HepG2 (cell line): Measurements from ENCODE around the gene NKX1-2. TPM values are rescaled to one million over a fixed set of nuclear protein-coding genes. Genes with fewer than 3 reads are reported as not detected.

ENCODE experiments used
- ATF2 ChIP-seq: sonication (generic); formaldehyde crosslinking; IDR thresholded peaks from 2 replicates; pipeline ENCODE4 v1.4.0; 2020; ENCODE audit warnings: missing genetic modification reagents
- ATM ChIP-seq: fragments of 450-650 bp; IDR thresholded peaks from 2 replicates; pipeline ENCODE4 v1.7.1; 2017; ENCODE audit warnings: mild to moderate bottlenecking, borderline replicate concordance
- BRD4 ChIP-seq: sonication (generic); formaldehyde crosslinking; IDR thresholded peaks from 2 replicates; pipeline ENCODE4 v1.4.0; 2020; ENCODE audit warnings: missing genetic modification reagents
- FOXP4 ChIP-seq: sonication (generic); formaldehyde crosslinking; IDR thresholded peaks from 2 replicates; pipeline ENCODE4 v1.4.0; 2020; ENCODE audit warnings: missing genetic modification reagents
- JUND ChIP-seq: sonication (generic); formaldehyde crosslinking; IDR thresholded peaks from 2 replicates; pipeline ENCODE4 v1.8.0; 2022; ENCODE audit warnings: mild to moderate bottlenecking, missing genetic modification reagents
- PBX2 ChIP-seq: IDR thresholded peaks from 2 replicates; pipeline ENCODE4 v1.6.1; 2016; ENCODE audit warnings: control low read depth
- TRIM22 ChIP-seq: fragments of 450-650 bp; IDR thresholded peaks from 2 replicates; pipeline ENCODE4 v1.6.1; 2017
- ZBTB7A ChIP-seq: sonication (generic); formaldehyde crosslinking; IDR thresholded peaks from 2 replicates; pipeline ENCODE4 v1.8.0; 2022; ENCODE audit warnings: mild to moderate bottlenecking, missing genetic modification reagents
- ZNF335 ChIP-seq: sonication (generic); formaldehyde crosslinking; IDR thresholded peaks from 2 replicates; pipeline ENCODE4 v1.4.0; 2020; ENCODE audit warnings: missing genetic modification reagents
- ZNF496 ChIP-seq: sonication (generic); formaldehyde crosslinking; IDR thresholded peaks from 2 replicates; pipeline ENCODE4 v1.8.1; 2023; ENCODE audit warnings: mild to moderate bottlenecking, moderate library complexity, missing genetic modification reagents; ENCODE audit not compliant: insufficient replicate concordance
- ZNF598 ChIP-seq: sonication (generic); formaldehyde crosslinking; IDR thresholded peaks from 2 replicates; pipeline ENCODE4 v1.5.1; 2020; ENCODE audit warnings: mild to moderate bottlenecking, missing genetic modification reagents, borderline replicate concordance
- ZNF629 ChIP-seq: sonication (generic); formaldehyde crosslinking; conservative IDR thresholded peaks from 2 replicates; pipeline ENCODE4 v1.5.0; 2020; ENCODE audit warnings: missing genetic modification reagents
- ZNF674 ChIP-seq: sonication (generic); formaldehyde crosslinking; IDR thresholded peaks from 2 replicates; pipeline ENCODE4 v1.5.0; 2020; ENCODE audit warnings: low read depth, mild to moderate bottlenecking, missing genetic modification reagents
- ZNF703 ChIP-seq: sonication (generic); formaldehyde crosslinking; IDR thresholded peaks from 2 replicates; pipeline ENCODE4 v1.5.1; 2020; ENCODE audit warnings: missing genetic modification reagents, mild to moderate bottlenecking, moderate library complexity, borderline replicate concordance
- ZNF788 ChIP-seq: sonication (generic); formaldehyde crosslinking; IDR thresholded peaks from 2 replicates; pipeline ENCODE4 v1.5.0; 2020; ENCODE audit warnings: mild to moderate bottlenecking, missing genetic modification reagents, borderline replicate concordance
- polyA plus RNA-seq, 8 experiments: library from polyadenylated mRNA; depleted of rRNA in 3 of 8; stranded (reverse) in 7 of 8; unstranded in 1 of 8; fragments of >200 nt; fragmentation: Illumina TruSeq in 4 of 8; extraction: Trizol in 4 of 8; gene quantifications; 2 replicates each; pipeline versions ENCODE4 v1.2.1 to v1.2.3, GENCODE V29; 2011 to 2016; ENCODE audit warnings: low read depth in 4 of 8, missing spikeins in 1 of 8, mixed read lengths in 1 of 8; ENCODE audit not compliant: insufficient read depth in 1 of 8
- total RNA-seq, 5 experiments: library from RNA; depleted of rRNA; stranded (reverse); fragments of >200 nt; fragmentation: Illumina TruSeq; extraction: Trizol; gene quantifications; 2 replicates each; pipeline ENCODE4 v1.2.3, GENCODE V29; 2016; ENCODE audit warnings: low read depth in 1 of 5
- TF ChIP-seq, protein P1 (sequence below): sonication (generic); formaldehyde crosslinking; IDR thresholded peaks from 2 replicates; pipeline ENCODE4 v1.4.0; 2020; ENCODE audit warnings: missing genetic modification reagents, mild to moderate bottlenecking, borderline replicate concordance
- TF ChIP-seq, protein P2 (sequence below): IDR thresholded peaks from 2 replicates; pipeline ENCODE4 v1.6.1; 2016; ENCODE audit warnings: mild to moderate bottlenecking, missing biosample characterization, missing genetic modification reagents

NKX1-2 gene
- total and polyA plus RNA-seq, 2 of the 13 experiments (the other 11 are each of a cell fraction or from before 2014, with no cell fraction given), result not detected

DNA sequence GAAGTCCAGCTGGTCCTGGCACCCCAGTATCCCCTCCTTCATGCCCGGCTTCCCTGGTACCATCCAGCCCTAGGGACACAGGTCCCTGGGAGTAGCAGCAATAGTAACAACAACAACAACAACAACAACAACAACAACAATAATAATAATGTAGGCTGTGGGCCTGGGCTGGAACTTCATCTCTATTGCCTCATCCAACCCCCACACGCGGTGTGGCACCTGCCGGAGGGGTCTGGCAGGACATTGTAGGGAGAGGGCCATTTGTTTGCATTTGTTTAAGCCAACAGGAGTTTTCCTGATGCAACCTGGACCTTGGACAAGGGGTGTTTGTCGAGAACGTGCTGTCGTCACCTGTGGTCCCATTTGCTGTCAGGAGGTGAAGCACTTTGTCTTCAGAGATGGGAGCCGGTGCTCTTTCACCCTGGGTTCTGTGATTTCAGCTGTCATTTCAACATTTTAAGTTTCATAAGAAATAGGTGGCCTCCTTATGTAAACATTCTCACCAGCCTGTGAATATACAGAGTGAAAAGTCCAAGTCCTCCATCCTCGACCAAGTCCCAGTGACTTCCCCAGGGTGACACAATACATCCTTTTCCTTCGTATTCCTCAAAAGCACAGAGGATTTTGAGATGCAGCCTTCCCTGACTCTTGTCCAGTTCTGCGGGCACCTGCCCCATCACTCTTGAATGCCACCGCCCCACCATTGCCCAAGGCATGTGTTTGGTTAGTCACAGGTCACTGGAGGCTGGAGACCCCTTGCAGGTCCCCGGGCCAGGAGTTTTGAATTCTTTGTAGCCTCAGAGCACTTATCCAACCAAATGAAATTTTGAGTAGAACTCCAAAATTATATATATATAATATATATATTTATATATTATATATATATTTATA, 21.0 kb upstream of the NKX1-2 start (continued):
- TF ChIP-seq ZNF598, result no peak
- TF ChIP-seq ZNF335 (CRISPR knock-in tag), result no peak
- peak; percentile 77; the same call in 1 of the 2 replicates for TF ChIP-seq ZNF703 (CRISPR knock-in tag)
- TF ChIP-seq, protein P1, sequence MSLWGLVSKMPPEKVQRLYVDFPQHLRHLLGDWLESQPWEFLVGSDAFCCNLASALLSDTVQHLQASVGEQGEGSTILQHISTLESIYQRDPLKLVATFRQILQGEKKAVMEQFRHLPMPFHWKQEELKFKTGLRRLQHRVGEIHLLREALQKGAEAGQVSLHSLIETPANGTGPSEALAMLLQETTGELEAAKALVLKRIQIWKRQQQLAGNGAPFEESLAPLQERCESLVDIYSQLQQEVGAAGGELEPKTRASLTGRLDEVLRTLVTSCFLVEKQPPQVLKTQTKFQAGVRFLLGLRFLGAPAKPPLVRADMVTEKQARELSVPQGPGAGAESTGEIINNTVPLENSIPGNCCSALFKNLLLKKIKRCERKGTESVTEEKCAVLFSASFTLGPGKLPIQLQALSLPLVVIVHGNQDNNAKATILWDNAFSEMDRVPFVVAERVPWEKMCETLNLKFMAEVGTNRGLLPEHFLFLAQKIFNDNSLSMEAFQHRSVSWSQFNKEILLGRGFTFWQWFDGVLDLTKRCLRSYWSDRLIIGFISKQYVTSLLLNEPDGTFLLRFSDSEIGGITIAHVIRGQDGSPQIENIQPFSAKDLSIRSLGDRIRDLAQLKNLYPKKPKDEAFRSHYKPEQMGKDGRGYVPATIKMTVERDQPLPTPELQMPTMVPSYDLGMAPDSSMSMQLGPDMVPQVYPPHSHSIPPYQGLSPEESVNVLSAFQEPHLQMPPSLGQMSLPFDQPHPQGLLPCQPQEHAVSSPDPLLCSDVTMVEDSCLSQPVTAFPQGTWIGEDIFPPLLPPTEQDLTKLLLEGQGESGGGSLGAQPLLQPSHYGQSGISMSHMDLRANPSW (CRISPR knock-in tag), result no peak
- TF ChIP-seq, protein P2, sequence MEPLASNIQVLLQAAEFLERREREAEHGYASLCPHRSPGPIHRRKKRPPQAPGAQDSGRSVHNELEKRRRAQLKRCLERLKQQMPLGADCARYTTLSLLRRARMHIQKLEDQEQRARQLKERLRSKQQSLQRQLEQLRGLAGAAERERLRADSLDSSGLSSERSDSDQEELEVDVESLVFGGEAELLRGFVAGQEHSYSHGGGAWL (CRISPR knock-in tag), result no peak
- peak; percentile 97 for TF ChIP-seq ZNF788 (CRISPR knock-in tag)
- TF ChIP-seq ATM, result no peak
- TF ChIP-seq ZNF674 (CRISPR knock-in tag), result no peak
- TF ChIP-seq PBX2 (CRISPR knock-in tag), result peak; percentile 54
- no peak for TF ChIP-seq BRD4 (CRISPR knock-in tag)
- TF ChIP-seq ZBTB7A (CRISPR knock-in tag), result peak; percentile 96
- TF ChIP-seq ATF2 (CRISPR knock-in tag), result peak; percentile 98
- TF ChIP-seq TRIM22, result no peak
- TF ChIP-seq ZNF629 (CRISPR knock-in tag), result peak; percentile 77
- TF ChIP-seq JUND (CRISPR knock-in tag), result peak; percentile 52; the same call in 1 of the 2 replicates
- TF ChIP-seq ZNF496 (CRISPR knock-in tag), result no peak
- peak; percentile 98 for TF ChIP-seq FOXP4 (CRISPR knock-in tag)
